ENCODE data around the gene ARHGAP29. TPM values are rescaled to one million over a fixed set of nuclear protein-coding genes. Genes with fewer than 3 reads are reported as not detected.

The ARHGAP29 gene
- total RNA-seq, 1 experiment from 2014 or later, result 1.8 TPM

DNA sequence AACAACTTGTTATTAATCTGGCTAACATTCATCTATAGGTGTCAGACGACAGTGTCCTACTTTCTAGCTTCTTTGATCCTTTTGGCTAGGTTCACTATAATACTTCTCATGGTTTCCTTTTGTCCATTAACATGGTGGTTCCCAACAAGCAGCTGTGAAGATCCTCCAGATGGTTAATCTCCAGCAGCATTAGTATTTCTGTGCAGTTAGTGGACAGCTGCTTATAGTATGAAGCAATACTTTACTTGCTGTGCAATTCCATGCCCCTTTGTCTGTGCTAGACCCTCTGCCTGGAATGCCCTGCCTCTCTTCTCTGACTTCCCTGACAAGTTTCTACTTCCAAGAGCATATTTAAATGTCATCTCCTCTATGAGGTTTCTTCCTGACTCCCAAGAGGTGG is 41.7 kb upstream of the ARHGAP29 start:
- BruUV-seq (replicated peaks), result no TSS peak
- no peaks in the 10 kb centered on the region for H3K4me1 ChIP-seq (ENCODE audit: insufficient read depth, low read length, poor library complexity, severe bottlenecking)
- no peak overlapping the region for H3K4me3 ChIP-seq (ENCODE audit: low read depth, low read length, poor library complexity, severe bottlenecking)
- TF ChIP-seq, protein P1, sequence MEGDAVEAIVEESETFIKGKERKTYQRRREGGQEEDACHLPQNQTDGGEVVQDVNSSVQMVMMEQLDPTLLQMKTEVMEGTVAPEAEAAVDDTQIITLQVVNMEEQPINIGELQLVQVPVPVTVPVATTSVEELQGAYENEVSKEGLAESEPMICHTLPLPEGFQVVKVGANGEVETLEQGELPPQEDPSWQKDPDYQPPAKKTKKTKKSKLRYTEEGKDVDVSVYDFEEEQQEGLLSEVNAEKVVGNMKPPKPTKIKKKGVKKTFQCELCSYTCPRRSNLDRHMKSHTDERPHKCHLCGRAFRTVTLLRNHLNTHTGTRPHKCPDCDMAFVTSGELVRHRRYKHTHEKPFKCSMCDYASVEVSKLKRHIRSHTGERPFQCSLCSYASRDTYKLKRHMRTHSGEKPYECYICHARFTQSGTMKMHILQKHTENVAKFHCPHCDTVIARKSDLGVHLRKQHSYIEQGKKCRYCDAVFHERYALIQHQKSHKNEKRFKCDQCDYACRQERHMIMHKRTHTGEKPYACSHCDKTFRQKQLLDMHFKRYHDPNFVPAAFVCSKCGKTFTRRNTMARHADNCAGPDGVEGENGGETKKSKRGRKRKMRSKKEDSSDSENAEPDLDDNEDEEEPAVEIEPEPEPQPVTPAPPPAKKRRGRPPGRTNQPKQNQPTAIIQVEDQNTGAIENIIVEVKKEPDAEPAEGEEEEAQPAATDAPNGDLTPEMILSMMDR (conservative IDR thresholded peaks at IDR 0.05; ENCODE audit: low read depth, low read length), result no peak
- TF ChIP-seq EZH2 (IDR thresholded peaks at IDR 0.05; ENCODE audit: borderline replicate concordance, low read depth, low read length, poor library complexity, severe bottlenecking), result no peak
- no peaks in the 10 kb centered on the region for H3K27me3 ChIP-seq (replicated peaks; ENCODE audit: insufficient read depth, low read depth, low read length, poor library complexity)
- CTCF ChIA-PET, result interaction anchor here (0.6 kb wide), 1 partner anchor 147 kb away, joined by 3 read pairs; no protein-coding TSS in a partner anchor
- POLR2A ChIA-PET (ENCODE audit: low non-redundant PET), result no interaction called here
- H3K27ac ChIP-seq (ENCODE audit: low read depth, low read length, poor library complexity, severe bottlenecking), result no peak overlapping the region
- H3K36me3 ChIP-seq (ENCODE audit: insufficient read depth, low read length, poor library complexity, severe bottlenecking), result no peaks in the 10 kb centered on the region
- intact Hi-C loops (cut with micrococcal nuclease; ENCODE audit: unreplicated experiment), result no loop called here
- H3K9me3 ChIP-seq (ENCODE audit: low read depth, low read length, poor library complexity, severe bottlenecking), result no peaks in the 10 kb centered on the region
- no peak for DNase-seq (ENCODE audit: low spot score)

DNA sequence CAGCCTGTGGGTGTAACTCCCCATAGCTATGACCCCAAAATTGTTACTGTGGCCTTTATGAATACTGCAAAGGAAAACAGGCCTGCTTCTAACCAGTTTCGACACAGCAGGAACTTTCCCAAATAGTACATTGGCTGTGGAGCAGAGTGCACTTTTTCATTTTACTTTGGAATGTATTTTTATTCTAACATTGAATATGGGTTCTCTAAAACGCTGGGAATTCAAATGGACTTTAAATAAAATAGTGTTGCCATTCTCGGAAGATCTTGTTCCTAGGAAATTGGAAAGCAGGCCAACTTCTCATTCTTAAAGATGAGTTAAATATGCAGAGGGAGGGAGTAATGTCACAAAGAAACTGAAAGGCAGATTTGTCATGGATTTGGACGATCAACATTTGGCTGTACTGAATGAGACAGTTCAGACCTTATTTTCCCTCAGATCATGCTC is 39.6 kb upstream of the ARHGAP29 start:
- H3K9me3 ChIP-seq (ENCODE audit: low read depth, low read length, poor library complexity, severe bottlenecking), result no peaks in the 10 kb centered on the region
- ChIA-PET CTCF (no interaction called here), POLR2A (ENCODE audit: low non-redundant PET) (no interaction called here)
- H3K4me3 ChIP-seq (ENCODE audit: low read depth, low read length, poor library complexity, severe bottlenecking), result no peak overlapping the region
- no TSS peak for BruUV-seq (replicated peaks)
- intact Hi-C loops (cut with micrococcal nuclease; ENCODE audit: unreplicated experiment), result no loop called here
- no peak for DNase-seq (ENCODE audit: low spot score)
- no peak overlapping the region for H3K27ac ChIP-seq (ENCODE audit: low read depth, low read length, poor library complexity, severe bottlenecking)
- no peaks in the 10 kb centered on the region for H3K27me3 ChIP-seq (replicated peaks; ENCODE audit: insufficient read depth, low read depth, low read length, poor library complexity)
- H3K36me3 ChIP-seq (ENCODE audit: insufficient read depth, low read length, poor library complexity, severe bottlenecking), result no peaks in the 10 kb centered on the region
- no peaks in the 10 kb centered on the region for H3K4me1 ChIP-seq (ENCODE audit: insufficient read depth, low read length, poor library complexity, severe bottlenecking)
- TF ChIP-seq, protein P1 (conservative IDR thresholded peaks at IDR 0.05; ENCODE audit: low read depth, low read length), result no peak
- TF ChIP-seq EZH2 (IDR thresholded peaks at IDR 0.05; ENCODE audit: borderline replicate concordance, low read depth, low read length, poor library complexity, severe bottlenecking), result no peak

DNA sequence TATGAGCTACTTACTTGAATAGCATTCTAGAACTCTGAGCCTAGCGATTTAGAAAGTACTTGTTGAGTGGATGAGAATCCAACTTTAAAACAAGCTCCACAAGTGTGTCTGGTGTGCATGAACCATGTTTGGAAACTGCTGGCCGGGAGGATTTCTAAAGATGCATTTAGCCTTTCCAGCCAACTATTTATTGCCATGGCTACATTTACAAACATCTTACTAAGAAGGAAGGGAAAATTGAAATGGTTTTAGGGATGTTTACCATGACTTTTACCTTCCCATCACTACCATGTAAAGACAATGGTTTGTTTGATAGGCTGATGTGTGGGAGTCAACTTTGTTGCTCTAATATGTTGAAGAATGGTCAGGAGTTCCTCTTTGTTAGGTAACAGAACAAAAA is 37.7 kb upstream of the ARHGAP29 start:
- H3K27ac ChIP-seq (ENCODE audit: low read depth, low read length, poor library complexity, severe bottlenecking), result no peak overlapping the region
- intact Hi-C loops (cut with micrococcal nuclease; ENCODE audit: unreplicated experiment), result no loop called here
- H3K27me3 ChIP-seq (replicated peaks; ENCODE audit: insufficient read depth, low read depth, low read length, poor library complexity), result no peaks in the 10 kb centered on the region
- DNase-seq (ENCODE audit: low spot score), result no peak
- no peaks in the 10 kb centered on the region for H3K4me1 ChIP-seq (ENCODE audit: insufficient read depth, low read length, poor library complexity, severe bottlenecking)
- CTCF ChIA-PET, result no interaction called here
- no peaks in the 10 kb centered on the region for H3K9me3 ChIP-seq (ENCODE audit: low read depth, low read length, poor library complexity, severe bottlenecking)
- no TSS peak for BruUV-seq (replicated peaks)
- POLR2A ChIA-PET (ENCODE audit: low non-redundant PET), result no interaction called here
- H3K4me3 ChIP-seq (ENCODE audit: low read depth, low read length, poor library complexity, severe bottlenecking), result no peak overlapping the region
- no peaks in the 10 kb centered on the region for H3K36me3 ChIP-seq (ENCODE audit: insufficient read depth, low read length, poor library complexity, severe bottlenecking)
- no peak for TF ChIP-seq EZH2 (IDR thresholded peaks at IDR 0.05; ENCODE audit: borderline replicate concordance, low read depth, low read length, poor library complexity, severe bottlenecking)

DNA sequence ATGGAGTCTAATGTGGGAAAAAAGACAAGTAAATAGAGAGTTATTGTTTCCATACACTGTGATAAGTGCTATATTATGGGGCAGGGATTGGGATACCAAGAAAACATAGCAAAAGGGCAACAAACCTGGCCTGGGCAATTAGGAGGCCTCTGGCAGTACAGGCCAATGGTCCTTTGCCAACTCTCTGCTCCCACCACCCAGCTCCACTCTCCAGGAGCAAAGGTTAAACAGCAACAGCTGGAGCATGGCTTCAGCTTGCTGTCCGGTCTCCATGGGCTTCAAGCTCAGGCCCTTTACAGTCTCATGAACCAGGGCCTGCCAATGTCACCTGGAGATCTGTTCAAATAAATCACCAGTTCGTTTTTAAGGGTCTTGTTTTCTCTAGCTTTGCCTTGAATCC is 37.2 kb upstream of the ARHGAP29 start:
- TF ChIP-seq EZH2 (IDR thresholded peaks at IDR 0.05; ENCODE audit: borderline replicate concordance, low read depth, low read length, poor library complexity, severe bottlenecking), result no peak
- TF ChIP-seq, protein P1 (conservative IDR thresholded peaks at IDR 0.05; ENCODE audit: low read depth, low read length), result no peak
- intact Hi-C loops (cut with micrococcal nuclease; ENCODE audit: unreplicated experiment), result no loop called here
- no peaks in the 10 kb centered on the region for H3K9me3 ChIP-seq (ENCODE audit: low read depth, low read length, poor library complexity, severe bottlenecking)
- no peaks in the 10 kb centered on the region for H3K27me3 ChIP-seq (replicated peaks; ENCODE audit: insufficient read depth, low read depth, low read length, poor library complexity)
- no peaks in the 10 kb centered on the region for H3K36me3 ChIP-seq (ENCODE audit: insufficient read depth, low read length, poor library complexity, severe bottlenecking)
- H3K27ac ChIP-seq (ENCODE audit: low read depth, low read length, poor library complexity, severe bottlenecking), result no peak overlapping the region
- no peaks in the 10 kb centered on the region for H3K4me1 ChIP-seq (ENCODE audit: insufficient read depth, low read length, poor library complexity, severe bottlenecking)
- DNase-seq (ENCODE audit: low spot score), result no peak
- BruUV-seq (replicated peaks), result no TSS peak
- H3K4me3 ChIP-seq (ENCODE audit: low read depth, low read length, poor library complexity, severe bottlenecking), result no peak overlapping the region
- CTCF ChIA-PET, result no interaction called here
- POLR2A ChIA-PET (ENCODE audit: low non-redundant PET), result no interaction called here

All from A673 (cell line).